Loucy (cell line): ENCODE measurements around the gene TRIM25.

Source experiments
- H2AFZ ChIP-seq: fragments of 200-600 bp; sonication (generic); 2 replicates; pipeline ENCODE4 v1.6.0; 2016; ENCODE audit warnings: antibody characterized with exemption, mild to moderate bottlenecking, low read length, moderate library complexity
- H3F3A ChIP-seq: fragments of 200-600 bp; 2 replicates; pipeline ENCODE4 v1.6.0; 2016; ENCODE audit warnings: antibody characterized with exemption, low read depth, mild to moderate bottlenecking
- H3K27me3 ChIP-seq: fragments of 200-600 bp; sonication (generic); 2 replicates; pipeline ENCODE4 v1.6.1; 2014; ENCODE audit warnings: low read length, mild to moderate bottlenecking; ENCODE audit not compliant: insufficient read depth, poor library complexity, severe bottlenecking
- H3K36me3 ChIP-seq: fragments of 200-600 bp; sonication (generic); 2 replicates; pipeline ENCODE4 v1.6.1; 2016; ENCODE audit warnings: low read length; ENCODE audit not compliant: insufficient read depth
- H3K4me1 ChIP-seq: fragments of 200-600 bp; sonication (generic); 2 replicates; pipeline ENCODE4 v1.5.1; 2014; ENCODE audit warnings: low read length, mild to moderate bottlenecking; ENCODE audit not compliant: insufficient read depth, poor library complexity, severe bottlenecking
- H3K4me2 ChIP-seq: fragments of 200-600 bp; sonication (generic); 2 replicates; pipeline ENCODE4 v1.6.0; 2014; ENCODE audit warnings: antibody characterized with exemption, low read length, low read depth, mild to moderate bottlenecking; ENCODE audit not compliant: poor library complexity, severe bottlenecking
- H3K4me3 ChIP-seq: fragments of 200-600 bp; sonication (generic); 2 replicates; pipeline ENCODE4 v1.5.1; 2014; ENCODE audit warnings: low read length, mild to moderate bottlenecking, mixed read lengths; ENCODE audit not compliant: poor library complexity, severe bottlenecking
- H3K79me2 ChIP-seq: fragments of 200-600 bp; sonication (generic); 2 replicates; pipeline ENCODE4 v1.6.1; 2014; ENCODE audit warnings: low read length; ENCODE audit not compliant: insufficient read depth
- H3K9ac ChIP-seq: fragments of 200-600 bp; sonication (generic); 2 replicates; pipeline ENCODE4 v1.6.0; 2014; ENCODE audit warnings: mild to moderate bottlenecking, low read depth, low read length, moderate library complexity; ENCODE audit not compliant: poor library complexity, severe bottlenecking
- H3K9me2 ChIP-seq: fragments of 200-600 bp; sonication (generic); replicated peaks from 2 replicates; pipeline ENCODE4 v1.6.1; 2016; ENCODE audit warnings: low read depth, low read length, mixed read lengths
- H3K9me3 ChIP-seq: fragments of 200-600 bp; sonication (generic); 2 replicates; pipeline ENCODE4 v1.6.1; 2014; ENCODE audit warnings: mild to moderate bottlenecking, antibody characterized with exemption, low read length, low read depth; ENCODE audit not compliant: insufficient read depth
- H4K20me1 ChIP-seq: fragments of 200-600 bp; sonication (generic); 2 replicates; pipeline ENCODE4 v1.6.0; 2014; ENCODE audit warnings: antibody characterized with exemption, low read length, mild to moderate bottlenecking; ENCODE audit not compliant: insufficient read depth, poor library complexity, severe bottlenecking
- EZH2phosphoT487 ChIP-seq: fragments of 200-600 bp; IDR thresholded peaks from 2 replicates; pipeline ENCODE4 v1.6.1; 2018; ENCODE audit warnings: antibody characterized with exemption, mild to moderate bottlenecking, moderate library complexity, borderline replicate concordance
- TF ChIP-seq, protein P1 (sequence below): fragments of 200-600 bp; sonication (generic); conservative IDR thresholded peaks from 2 replicates; pipeline ENCODE4 v1.5.1; 2014; ENCODE audit warnings: mild to moderate bottlenecking, antibody characterized with exemption, low read length

Gene TRIM25

DNA sequence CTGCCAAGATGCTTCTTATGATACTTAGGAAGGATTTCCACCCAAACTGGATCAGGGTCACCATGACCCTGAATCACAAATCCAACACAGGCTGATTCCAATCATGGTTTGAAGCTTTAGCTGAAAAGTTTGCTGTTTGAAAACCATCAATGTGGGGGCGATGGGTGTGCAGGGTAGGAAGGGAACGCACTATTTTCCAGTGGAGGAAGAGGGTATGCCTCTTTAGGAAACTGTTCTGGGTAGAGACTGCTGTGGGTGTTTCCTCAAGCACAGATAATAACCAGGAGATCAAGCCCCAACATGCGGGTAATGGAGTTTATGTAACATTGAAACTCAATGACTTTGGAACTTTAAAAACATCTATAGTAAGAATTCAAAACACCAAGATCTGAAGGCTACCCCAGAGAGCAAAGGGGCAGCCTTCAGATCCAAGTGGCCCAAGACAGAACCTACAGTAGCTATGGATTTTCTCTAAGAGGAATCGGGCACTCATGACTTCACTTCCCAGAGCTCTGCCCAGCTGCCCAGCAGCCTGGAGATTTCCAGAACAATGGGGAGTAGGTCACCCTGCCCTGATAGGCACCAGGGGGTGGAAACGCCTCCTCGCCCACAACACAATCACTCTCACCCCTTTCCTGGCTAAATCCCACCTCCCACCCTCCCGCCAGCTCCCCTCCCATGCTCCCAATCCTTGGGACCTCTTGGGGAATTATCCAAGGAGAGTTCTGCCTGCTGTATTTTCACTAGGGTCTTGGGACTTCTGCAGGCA lies 22.8 kb downstream of the TRIM25 start:
- Histone ChIP-seq H3K4me3 (no peak overlapping the region), H3K9me3 (peaks cover 17% of the 10 kb centered on the region; the same call in 1 of the 2 replicates), H2AFZ (no peak overlapping the region), H3K79me2 (no peaks in the 10 kb centered on the region), H3K4me2 (no peak overlapping the region), H3K9ac (no peak overlapping the region), H3K9me2 (no peaks in the 10 kb centered on the region), H3K36me3 (peaks cover 82% of the 10 kb centered on the region), H3K4me1 (no peaks in the 10 kb centered on the region), H3K27me3 (no peaks in the 10 kb centered on the region), H3F3A (no peaks in the 10 kb centered on the region), H4K20me1 (no peaks in the 10 kb centered on the region)
- no peak for TF ChIP-seq EZH2phosphoT487
- TF ChIP-seq, protein P1, sequence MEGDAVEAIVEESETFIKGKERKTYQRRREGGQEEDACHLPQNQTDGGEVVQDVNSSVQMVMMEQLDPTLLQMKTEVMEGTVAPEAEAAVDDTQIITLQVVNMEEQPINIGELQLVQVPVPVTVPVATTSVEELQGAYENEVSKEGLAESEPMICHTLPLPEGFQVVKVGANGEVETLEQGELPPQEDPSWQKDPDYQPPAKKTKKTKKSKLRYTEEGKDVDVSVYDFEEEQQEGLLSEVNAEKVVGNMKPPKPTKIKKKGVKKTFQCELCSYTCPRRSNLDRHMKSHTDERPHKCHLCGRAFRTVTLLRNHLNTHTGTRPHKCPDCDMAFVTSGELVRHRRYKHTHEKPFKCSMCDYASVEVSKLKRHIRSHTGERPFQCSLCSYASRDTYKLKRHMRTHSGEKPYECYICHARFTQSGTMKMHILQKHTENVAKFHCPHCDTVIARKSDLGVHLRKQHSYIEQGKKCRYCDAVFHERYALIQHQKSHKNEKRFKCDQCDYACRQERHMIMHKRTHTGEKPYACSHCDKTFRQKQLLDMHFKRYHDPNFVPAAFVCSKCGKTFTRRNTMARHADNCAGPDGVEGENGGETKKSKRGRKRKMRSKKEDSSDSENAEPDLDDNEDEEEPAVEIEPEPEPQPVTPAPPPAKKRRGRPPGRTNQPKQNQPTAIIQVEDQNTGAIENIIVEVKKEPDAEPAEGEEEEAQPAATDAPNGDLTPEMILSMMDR = no peak

DNA sequence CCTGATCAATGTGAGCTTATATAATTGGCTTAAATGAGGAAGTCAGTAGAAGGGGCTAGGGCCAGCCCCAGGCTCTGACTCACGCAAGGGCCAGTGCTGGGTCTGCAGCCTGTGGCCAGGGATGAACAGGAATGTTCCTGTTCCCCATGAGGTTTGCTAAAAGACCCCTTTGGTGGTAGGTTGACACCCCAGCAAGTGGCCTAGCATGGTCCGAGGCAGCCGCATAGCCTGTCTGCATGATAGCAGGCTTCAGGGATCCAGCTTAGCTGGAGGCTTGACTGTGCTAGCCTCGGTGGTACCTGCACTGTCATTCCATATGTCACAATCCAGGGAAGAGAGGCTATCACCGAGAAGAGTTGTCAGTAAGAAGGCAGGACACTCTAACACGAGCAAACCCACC lies 23.5 kb downstream of the TRIM25 start:
- Histone ChIP-seq H3F3A (no peaks in the 10 kb centered on the region), H3K36me3 (peaks cover 75% of the 10 kb centered on the region), H3K27me3 (no peaks in the 10 kb centered on the region), H2AFZ (no peak overlapping the region), H3K4me1 (no peaks in the 10 kb centered on the region), H3K9ac (no peak overlapping the region), H3K79me2 (no peaks in the 10 kb centered on the region), H4K20me1 (no peaks in the 10 kb centered on the region), H3K4me3 (no peak overlapping the region), H3K4me2 (no peak overlapping the region), H3K9me2 (no peaks in the 10 kb centered on the region), H3K9me3 (peaks cover 17% of the 10 kb centered on the region; the same call in 1 of the 2 replicates)
- TF ChIP-seq, protein P1 = no peak
- TF ChIP-seq EZH2phosphoT487 = no peak

DNA sequence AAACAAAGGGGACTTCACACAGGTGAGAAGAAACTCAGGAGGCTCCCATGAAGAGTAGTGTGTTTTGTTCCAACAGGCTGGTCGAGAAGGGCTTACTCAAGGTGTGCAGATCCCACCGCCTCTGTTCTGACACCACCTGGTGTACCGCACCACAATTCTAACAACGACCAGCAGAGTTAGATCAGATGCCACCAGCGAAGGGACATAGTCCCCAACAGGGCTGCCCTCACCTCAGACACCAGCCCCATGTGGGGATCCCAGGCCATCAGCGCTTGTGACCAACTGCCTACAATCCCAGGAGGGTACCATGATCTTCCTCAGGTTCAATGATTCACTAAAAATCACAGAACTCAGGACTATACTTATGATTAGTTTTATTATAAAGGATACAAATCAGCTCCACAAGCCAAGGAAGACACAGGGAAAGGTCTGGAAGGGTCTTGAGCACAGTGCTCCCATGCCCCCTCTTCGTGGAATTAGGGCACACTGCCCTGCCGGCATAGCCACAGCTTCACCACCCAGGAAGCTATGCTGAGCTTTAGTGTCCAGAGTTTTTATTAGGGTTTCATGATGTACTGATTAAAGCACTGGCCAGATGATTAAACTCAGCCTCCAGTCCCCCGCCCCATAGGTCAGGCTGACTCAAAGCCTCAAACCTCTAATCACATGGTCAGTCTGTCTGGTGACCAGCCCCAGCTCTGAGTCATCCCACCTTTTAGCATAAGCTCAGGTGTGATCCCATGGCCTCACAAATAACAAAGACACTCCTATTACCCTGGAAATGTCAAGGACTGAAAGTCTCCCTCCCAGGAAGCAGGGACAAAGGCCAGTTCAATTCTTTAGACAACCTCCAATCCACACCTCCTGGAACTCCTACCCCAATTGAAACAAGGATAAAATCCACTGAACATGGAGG lies 26.0 kb downstream of the TRIM25 start:
- H3K79me2 ChIP-seq = no peaks in the 10 kb centered on the region
- TF ChIP-seq, protein P1 = no peak
- TF ChIP-seq EZH2phosphoT487 = no peak

More for the DNA sequence above, 26.0 kb downstream of the TRIM25 start:
- Histone ChIP-seq H3K36me3 (peaks cover 51% of the 10 kb centered on the region), H3K4me2 (no peak overlapping the region), H3K4me1 (no peaks in the 10 kb centered on the region), H3F3A (no peaks in the 10 kb centered on the region), H2AFZ (no peak overlapping the region), H3K4me3 (no peak overlapping the region), H4K20me1 (no peaks in the 10 kb centered on the region), H3K27me3 (no peaks in the 10 kb centered on the region), H3K9me3 (peaks cover 17% of the 10 kb centered on the region; the same call in 1 of the 2 replicates), H3K9me2 (no peaks in the 10 kb centered on the region), H3K9ac (no peak overlapping the region)
